ENCODE data around the gene STX16. TPM values are rescaled to one million over a fixed set of nuclear protein-coding genes. Genes with fewer than 3 reads are reported as not detected.

Gene STX16
- total RNA-seq, 1 donor from 2014 or later: 66.9 TPM

DNA sequence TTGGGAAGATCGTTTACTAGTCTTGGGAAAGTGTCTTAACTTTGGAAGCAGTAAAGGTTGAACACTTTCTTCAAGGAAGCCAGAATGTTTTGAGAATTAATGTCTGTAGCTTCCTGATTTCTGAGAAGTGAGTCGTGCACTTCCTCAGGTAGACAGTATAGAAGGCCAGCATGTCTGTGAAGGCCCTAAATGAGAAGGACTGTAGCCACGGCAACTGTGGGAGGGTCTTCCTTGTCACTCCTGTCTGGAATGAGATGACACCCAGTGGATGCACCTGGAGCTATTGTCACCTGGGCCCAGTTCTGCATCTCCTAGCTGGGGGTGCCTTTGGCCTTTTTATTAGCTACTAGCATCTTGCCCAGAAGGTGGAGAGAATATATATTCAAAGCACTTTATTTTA is 8.8 kb downstream of the STX16 start:
- Mint-ChIP-seq H3K27ac (ENCODE audit: unreplicated experiment) (no peak overlapping the region), H3K9me3 (ENCODE audit: unreplicated experiment) (no peaks in the 10 kb centered on the region), H3K27me3 (ENCODE audit: unreplicated experiment) (no peaks in the 10 kb centered on the region), H3K4me1 (ENCODE audit: unreplicated experiment) (peaks cover 42% of the 10 kb centered on the region), H3K36me3 (ENCODE audit: unreplicated experiment) (peaks cover 22% of the 10 kb centered on the region), H3K4me3 (ENCODE audit: unreplicated experiment) (no peak overlapping the region)
- no peak for DNase-seq (ENCODE audit: extremely low spot score, unreplicated experiment)
- TF ChIP-seq CTCF (IDR thresholded peaks at IDR 0.05): no peak

DNA sequence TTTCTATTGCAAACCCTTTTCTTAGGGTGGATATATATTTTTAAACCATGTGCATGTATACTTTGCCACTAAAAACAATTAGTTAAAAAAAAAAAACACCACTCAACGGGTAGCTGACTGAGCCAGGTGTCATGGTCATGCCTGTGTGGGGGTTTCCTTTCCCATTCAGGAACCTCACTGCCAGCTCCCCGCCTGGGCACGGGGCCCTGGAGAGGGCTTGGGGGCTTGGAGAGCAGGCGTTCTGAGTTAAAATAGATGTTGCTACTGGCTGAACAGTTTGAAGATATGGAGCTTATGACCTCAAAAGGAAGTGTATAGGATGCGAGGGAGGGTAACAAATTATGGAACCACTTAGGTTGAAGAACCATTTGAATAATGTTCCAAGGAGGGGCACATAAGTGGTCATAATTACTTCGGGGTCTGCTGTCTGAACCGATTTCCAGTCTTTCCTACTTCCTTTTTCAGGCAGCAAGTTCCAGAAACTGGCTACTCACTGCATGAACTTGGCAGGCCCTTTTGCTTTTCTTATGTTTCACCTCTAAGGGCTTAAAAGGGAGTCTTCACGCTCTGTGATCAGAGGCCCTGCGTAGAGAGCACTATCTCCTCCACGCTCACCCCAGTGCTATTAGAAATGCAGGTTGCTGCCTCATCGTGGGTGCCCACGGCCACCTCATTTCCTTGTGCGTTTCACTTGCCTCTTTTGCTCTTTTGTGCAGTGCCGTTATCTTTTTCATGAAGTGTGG is 9.9 kb downstream of the STX16 start:
- no peak for TF ChIP-seq CTCF (IDR thresholded peaks at IDR 0.05)
- peaks cover 33% of the 10 kb centered on the region for H3K4me1 Mint-ChIP-seq (ENCODE audit: unreplicated experiment)
- H3K27ac Mint-ChIP-seq (ENCODE audit: unreplicated experiment): no peak overlapping the region
- H3K9me3 Mint-ChIP-seq (ENCODE audit: unreplicated experiment): no peaks in the 10 kb centered on the region
- DNase-seq (ENCODE audit: extremely low spot score, unreplicated experiment): peak; percentile 75
- peaks cover 22% of the 10 kb centered on the region for H3K36me3 Mint-ChIP-seq (ENCODE audit: unreplicated experiment)
- no peaks in the 10 kb centered on the region for H3K27me3 Mint-ChIP-seq (ENCODE audit: unreplicated experiment)
- H3K4me3 Mint-ChIP-seq (ENCODE audit: unreplicated experiment): no peak overlapping the region

- H3K9me3 Mint-ChIP-seq (ENCODE audit: unreplicated experiment): no peaks in the 10 kb centered on the region
- peak; percentile 53 for DNase-seq (ENCODE audit: extremely low spot score, unreplicated experiment)
- no peak for TF ChIP-seq CTCF (IDR thresholded peaks at IDR 0.05)
- peak overlapping the region; percentile 32 for H3K27ac Mint-ChIP-seq (ENCODE audit: unreplicated experiment)
- H3K4me1 Mint-ChIP-seq (ENCODE audit: unreplicated experiment): peaks cover 25% of the 10 kb centered on the region
- H3K4me3 Mint-ChIP-seq (ENCODE audit: unreplicated experiment): no peak overlapping the region
- no peaks in the 10 kb centered on the region for H3K27me3 Mint-ChIP-seq (ENCODE audit: unreplicated experiment)
- H3K36me3 Mint-ChIP-seq (ENCODE audit: unreplicated experiment): peaks cover 27% of the 10 kb centered on the region
These were observed 10.8 kb downstream of the STX16 start for GRCh38 chr20:58661598-58662473.

- H3K27ac Mint-ChIP-seq (ENCODE audit: unreplicated experiment): no peak overlapping the region
These were observed 13.2 kb downstream of the STX16 start for GRCh38 chr20:58664331-58664730.

More at GRCh38 chr20:58664331-58664730, 13.2 kb downstream of the STX16 start:
- no peak for TF ChIP-seq CTCF (IDR thresholded peaks at IDR 0.05)
- Mint-ChIP-seq H3K4me3 (ENCODE audit: unreplicated experiment) (no peak overlapping the region), H3K9me3 (ENCODE audit: unreplicated experiment) (no peaks in the 10 kb centered on the region), H3K36me3 (ENCODE audit: unreplicated experiment) (peaks cover 34% of the 10 kb centered on the region), H3K4me1 (ENCODE audit: unreplicated experiment) (peaks cover 3% of the 10 kb centered on the region), H3K27me3 (ENCODE audit: unreplicated experiment) (no peaks in the 10 kb centered on the region)
- DNase-seq (ENCODE audit: extremely low spot score, unreplicated experiment): no peak
